SK-N-SH treated with all-trans-retinoic acid at 6 μM for 48 hours (cell line): ENCODE measurements around the gene SOWAHC.

ENCODE experiments used
- ATAC-seq: fragments of 200-7000 bp; cut with Tn5 transposase; 3 replicates; pipeline ENCODE4 v1.9.1; 2020; ENCODE audit warnings: mild to moderate bottlenecking, moderate library complexity
- ARNTL ChIP-seq: fragments of 450-650 bp; formaldehyde crosslinking; IDR thresholded peaks from 2 replicates; pipeline ENCODE4 v1.5.0; 2020; ENCODE audit warnings: low read depth, mild to moderate bottlenecking, moderate library complexity, borderline replicate concordance
- BACH2 ChIP-seq: fragments of 250-450 bp; sonication (Bioruptor Pico); IDR thresholded peaks from 2 replicates; pipeline ENCODE4 v1.9.0; 2021; ENCODE audit warnings: mild to moderate bottlenecking, borderline replicate concordance
- CSDC2 ChIP-seq: fragments of 250-450 bp; sonication (Bioruptor Pico); IDR thresholded peaks from 2 replicates; pipeline ENCODE4 v1.5.0; 2020; ENCODE audit warnings: mild to moderate bottlenecking, moderate library complexity
- CSRNP3 ChIP-seq: fragments of 250-450 bp; sonication (Bioruptor Pico); IDR thresholded peaks from 2 replicates; pipeline ENCODE4 v1.5.1; 2021; ENCODE audit warnings: mild to moderate bottlenecking, moderate library complexity
- ESRRG ChIP-seq: fragments of 250-450 bp; sonication (Bioruptor Pico); IDR thresholded peaks from 2 replicates; pipeline ENCODE4 v1.6.1; 2021; ENCODE audit warnings: mild to moderate bottlenecking
- GLIS3 ChIP-seq: fragments of 250-450 bp; sonication (Bioruptor Pico); IDR thresholded peaks from 2 replicates; pipeline ENCODE4 v1.5.0; 2020; ENCODE audit warnings: mild to moderate bottlenecking, moderate library complexity
- ISL1 ChIP-seq: fragments of 250-450 bp; sonication (Bioruptor Pico); IDR thresholded peaks from 2 replicates; pipeline ENCODE4 v2.1.2; 2022; ENCODE audit warnings: mild to moderate bottlenecking, moderate library complexity
- OSR1 ChIP-seq: fragments of 250-450 bp; sonication (Bioruptor Pico); IDR thresholded peaks from 2 replicates; pipeline ENCODE4 v1.8.0; 2022; ENCODE audit warnings: moderate library complexity, mild to moderate bottlenecking, inconsistent platforms
- PPARA ChIP-seq: fragments of 250-450 bp; sonication (Bioruptor Pico); IDR thresholded peaks from 2 replicates; pipeline ENCODE4 v1.5.0; 2020; ENCODE audit warnings: mild to moderate bottlenecking, borderline replicate concordance
- RARB ChIP-seq: fragments of 250-450 bp; sonication (Bioruptor Pico); IDR thresholded peaks from 2 replicates; pipeline ENCODE4 v1.8.0; 2021; ENCODE audit warnings: mild to moderate bottlenecking, moderate library complexity
- SNAI2 ChIP-seq: fragments of 250-450 bp; sonication (Bioruptor Pico); IDR thresholded peaks from 2 replicates; pipeline ENCODE4 v1.5.0; 2020; ENCODE audit warnings: mild to moderate bottlenecking, moderate library complexity
- TCF4 ChIP-seq: fragments of 250-450 bp; sonication (Bioruptor Pico); IDR thresholded peaks from 2 replicates; pipeline ENCODE4 v1.8.0; 2021; ENCODE audit warnings: mild to moderate bottlenecking, moderate library complexity, borderline replicate concordance
- TOX ChIP-seq: fragments of 250-450 bp; sonication (Bioruptor Pico); IDR thresholded peaks from 2 replicates; pipeline ENCODE4 v1.8.0; 2021; ENCODE audit warnings: mild to moderate bottlenecking, moderate library complexity, borderline replicate concordance
- TSHZ2 ChIP-seq: fragments of 250-450 bp; sonication (Bioruptor Pico); IDR thresholded peaks from 2 replicates; pipeline ENCODE4 v1.5.0; 2020; ENCODE audit warnings: mild to moderate bottlenecking, moderate library complexity
- ZC3H10 ChIP-seq: fragments of 250-450 bp; sonication (Bioruptor Pico); IDR thresholded peaks from 2 replicates; pipeline ENCODE4 v1.5.1; 2021; ENCODE audit warnings: mild to moderate bottlenecking, moderate library complexity
- ZFP3 ChIP-seq: fragments of 250-450 bp; sonication (Bioruptor Pico); IDR thresholded peaks from 2 replicates; pipeline ENCODE4 v1.5.0; 2020; ENCODE audit warnings: mild to moderate bottlenecking, moderate library complexity
- ZFP30 ChIP-seq: fragments of 450-650 bp; formaldehyde crosslinking; IDR thresholded peaks from 2 replicates; pipeline ENCODE4 v1.5.0; 2022; ENCODE audit warnings: mild to moderate bottlenecking, moderate library complexity
- ZNF565 ChIP-seq: fragments of 450-650 bp; formaldehyde crosslinking; conservative IDR thresholded peaks from 2 replicates; pipeline ENCODE4 v1.5.0; 2020; ENCODE audit warnings: low read depth, mild to moderate bottlenecking, moderate library complexity
- ZNF70 ChIP-seq: fragments of 450-650 bp; formaldehyde crosslinking; IDR thresholded peaks from 2 replicates; pipeline ENCODE4 v1.5.0; 2020; ENCODE audit warnings: mild to moderate bottlenecking, moderate library complexity
- ZNF8 ChIP-seq: fragments of 450-650 bp; formaldehyde crosslinking; IDR thresholded peaks from 2 replicates; pipeline ENCODE4 v1.5.0; 2020; ENCODE audit warnings: mild to moderate bottlenecking, moderate library complexity
- TF ChIP-seq, protein P1 (sequence below): fragments of 250-450 bp; sonication (Bioruptor Pico); IDR thresholded peaks from 2 replicates; pipeline ENCODE4 v1.5.1; 2020; ENCODE audit warnings: low read depth, mild to moderate bottlenecking, moderate library complexity
- TF ChIP-seq, protein P2 (sequence below): fragments of 250-450 bp; sonication (Bioruptor Pico); IDR thresholded peaks from 2 replicates; pipeline ENCODE4 v1.8.0; 2021; ENCODE audit warnings: low read depth, mild to moderate bottlenecking, moderate library complexity, borderline replicate concordance

SOWAHC gene

DNA sequence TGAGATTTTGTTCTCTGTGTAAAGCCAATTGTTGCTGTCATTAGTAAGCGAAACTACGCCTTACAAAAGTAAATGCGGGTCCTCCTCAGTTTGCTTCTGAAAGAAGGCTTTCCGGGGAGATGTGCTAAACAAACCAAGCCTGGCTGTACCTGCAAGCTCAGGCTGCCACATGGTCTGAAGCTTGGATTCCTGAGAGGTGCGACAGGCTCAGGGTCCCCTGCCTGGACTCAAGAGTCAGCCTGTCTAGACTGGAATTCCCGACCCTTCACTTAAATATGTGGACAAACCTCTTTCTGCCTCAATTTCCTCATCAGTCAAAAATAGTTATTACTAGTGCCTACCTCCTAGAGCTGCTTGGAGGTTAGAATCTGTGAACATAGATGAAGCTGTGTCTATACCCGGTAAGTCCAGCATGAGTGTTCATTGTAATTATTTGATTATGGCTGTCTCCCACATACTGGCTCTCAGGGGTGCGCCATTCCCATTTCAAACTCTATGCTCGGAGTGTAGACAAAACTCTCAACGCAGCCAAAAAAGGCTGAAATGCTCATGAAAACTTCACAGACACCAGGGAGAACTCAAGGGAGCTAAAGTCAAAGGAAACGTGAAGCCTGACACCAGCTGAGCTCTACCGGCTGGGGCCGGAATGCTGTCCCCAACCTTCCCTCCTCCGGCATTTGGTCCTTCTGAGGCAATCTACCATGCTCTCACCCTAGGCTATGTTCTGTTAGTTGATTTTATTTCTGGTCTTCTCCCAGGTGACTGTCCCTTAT is 31.4 kb downstream of the SOWAHC start:
- ATAC-seq = no peak
- TF ChIP-seq TCF4 (CRISPR knock-in tag) = no peak
- no peak for TF ChIP-seq SNAI2
- TF ChIP-seq ISL1 (CRISPR knock-in tag) = no peak
- no peak for TF ChIP-seq ZC3H10 (CRISPR knock-in tag)
- TF ChIP-seq, protein P1, sequence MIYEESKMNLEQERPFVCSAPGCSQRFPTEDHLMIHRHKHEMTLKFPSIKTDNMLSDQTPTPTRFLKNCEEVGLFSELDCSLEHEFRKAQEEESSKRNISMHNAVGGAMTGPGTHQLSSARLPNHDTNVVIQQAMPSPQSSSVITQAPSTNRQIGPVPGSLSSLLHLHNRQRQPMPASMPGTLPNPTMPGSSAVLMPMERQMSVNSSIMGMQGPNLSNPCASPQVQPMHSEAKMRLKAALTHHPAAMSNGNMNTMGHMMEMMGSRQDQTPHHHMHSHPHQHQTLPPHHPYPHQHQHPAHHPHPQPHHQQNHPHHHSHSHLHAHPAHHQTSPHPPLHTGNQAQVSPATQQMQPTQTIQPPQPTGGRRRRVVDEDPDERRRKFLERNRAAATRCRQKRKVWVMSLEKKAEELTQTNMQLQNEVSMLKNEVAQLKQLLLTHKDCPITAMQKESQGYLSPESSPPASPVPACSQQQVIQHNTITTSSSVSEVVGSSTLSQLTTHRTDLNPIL (CRISPR knock-in tag) = no peak
- no peak for TF ChIP-seq ZFP30
- TF ChIP-seq ESRRG (CRISPR knock-in tag) = no peak
- no peak for TF ChIP-seq ARNTL (CRISPR knock-in tag)
- TF ChIP-seq TSHZ2 (CRISPR knock-in tag) = no peak
- no peak for TF ChIP-seq TOX (CRISPR knock-in tag)
- no peak for TF ChIP-seq OSR1 (CRISPR knock-in tag)
- no peak for TF ChIP-seq BACH2 (CRISPR knock-in tag)
- TF ChIP-seq CSDC2 (CRISPR knock-in tag) = no peak
- TF ChIP-seq, protein P2, sequence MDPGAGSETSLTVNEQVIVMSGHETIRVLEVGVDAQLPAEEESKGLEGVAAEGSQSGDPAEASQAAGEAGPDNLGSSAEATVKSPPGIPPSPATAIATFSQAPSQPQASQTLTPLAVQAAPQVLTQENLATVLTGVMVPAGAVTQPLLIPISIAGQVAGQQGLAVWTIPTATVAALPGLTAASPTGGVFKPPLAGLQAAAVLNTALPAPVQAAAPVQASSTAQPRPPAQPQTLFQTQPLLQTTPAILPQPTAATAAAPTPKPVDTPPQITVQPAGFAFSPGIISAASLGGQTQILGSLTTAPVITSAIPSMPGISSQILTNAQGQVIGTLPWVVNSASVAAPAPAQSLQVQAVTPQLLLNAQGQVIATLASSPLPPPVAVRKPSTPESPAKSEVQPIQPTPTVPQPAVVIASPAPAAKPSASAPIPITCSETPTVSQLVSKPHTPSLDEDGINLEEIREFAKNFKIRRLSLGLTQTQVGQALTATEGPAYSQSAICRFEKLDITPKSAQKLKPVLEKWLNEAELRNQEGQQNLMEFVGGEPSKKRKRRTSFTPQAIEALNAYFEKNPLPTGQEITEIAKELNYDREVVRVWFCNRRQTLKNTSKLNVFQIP (CRISPR knock-in tag) = no peak
- TF ChIP-seq ZNF565 (CRISPR knock-in tag) = no peak
- TF ChIP-seq, all 23 proteins: peak for 0

- TF ChIP-seq ARNTL (CRISPR knock-in tag) (no peak), RARB (CRISPR knock-in tag) (no peak), PPARA (no peak), CSRNP3 (CRISPR knock-in tag) (no peak), ESRRG (CRISPR knock-in tag) (no peak), OSR1 (CRISPR knock-in tag) (no peak), ZNF8 (CRISPR knock-in tag) (no peak), TCF4 (CRISPR knock-in tag) (no peak), ZNF565 (CRISPR knock-in tag) (no peak), ISL1 (CRISPR knock-in tag) (no peak), SNAI2 (no peak), CSDC2 (CRISPR knock-in tag) (no peak), GLIS3 (no peak)
- TF ChIP-seq, protein P2 (CRISPR knock-in tag) = no peak
- TF ChIP-seq, all 23 proteins: peak for 0
- peak; percentile 29; the same call in 1 of the 3 replicates for ATAC-seq
Observed at GRCh38 chr2:109646961-109647360, 32.8 kb downstream of the SOWAHC start.

- ATAC-seq = peak; percentile 33; the same call in 1 of the 3 replicates
- TF ChIP-seq RARB (CRISPR knock-in tag) (no peak), ZNF565 (CRISPR knock-in tag) (no peak), ZNF8 (CRISPR knock-in tag) (no peak), TOX (CRISPR knock-in tag) (no peak), ZNF70 (CRISPR knock-in tag) (no peak), ARNTL (CRISPR knock-in tag) (no peak), TCF4 (CRISPR knock-in tag) (no peak), ZFP3 (CRISPR knock-in tag) (no peak), BACH2 (CRISPR knock-in tag) (no peak), ZFP30 (no peak), TSHZ2 (CRISPR knock-in tag) (no peak)
- TF ChIP-seq, protein P1 (CRISPR knock-in tag) = no peak
Observed at GRCh38 chr2:109647636-109648035, 33.5 kb downstream of the SOWAHC start.
